BLaER1 (cell line): ENCODE results near the gene SP3.
A peak's percentile ranks its signal among the peaks of the same experiment; 100 is the strongest.

Experiments used
- H3K27ac ChIP-seq: shearing (Covaris generic); formaldehyde crosslinking; 2 replicates; pipeline ENCODE4 v1.8.1; 2022
- H3K27me3 ChIP-seq: shearing (Covaris generic); formaldehyde crosslinking; 2 replicates; pipeline ENCODE4 v1.8.1; 2022
- H3K36me3 ChIP-seq: shearing (Covaris generic); formaldehyde crosslinking; 2 replicates; pipeline ENCODE4 v1.8.1; 2022
- H3K4me1 ChIP-seq: shearing (Covaris generic); formaldehyde crosslinking; 2 replicates; pipeline ENCODE4 v1.8.1; 2022
- H3K4me2 ChIP-seq: shearing (Covaris generic); formaldehyde crosslinking; 2 replicates; pipeline ENCODE4 v1.8.1; 2022
- H3K4me3 ChIP-seq: shearing (Covaris generic); formaldehyde crosslinking; 2 replicates; pipeline ENCODE4 v1.8.1; 2022
- H3K9ac ChIP-seq: shearing (Covaris generic); formaldehyde crosslinking; 2 replicates; pipeline ENCODE4 v1.8.1; 2022
- H3K9me3 ChIP-seq: shearing (Covaris generic); formaldehyde crosslinking; 2 replicates; pipeline ENCODE4 v1.8.1; 2022
- H4K20me1 ChIP-seq: shearing (Covaris generic); formaldehyde crosslinking; 2 replicates; pipeline ENCODE4 v1.8.1; 2022
- Cebpa-rat ChIP-seq: shearing (Covaris generic); IDR thresholded peaks from 2 replicates; pipeline ENCODE4 v1.8.1; 2022

Gene SP3

DNA sequence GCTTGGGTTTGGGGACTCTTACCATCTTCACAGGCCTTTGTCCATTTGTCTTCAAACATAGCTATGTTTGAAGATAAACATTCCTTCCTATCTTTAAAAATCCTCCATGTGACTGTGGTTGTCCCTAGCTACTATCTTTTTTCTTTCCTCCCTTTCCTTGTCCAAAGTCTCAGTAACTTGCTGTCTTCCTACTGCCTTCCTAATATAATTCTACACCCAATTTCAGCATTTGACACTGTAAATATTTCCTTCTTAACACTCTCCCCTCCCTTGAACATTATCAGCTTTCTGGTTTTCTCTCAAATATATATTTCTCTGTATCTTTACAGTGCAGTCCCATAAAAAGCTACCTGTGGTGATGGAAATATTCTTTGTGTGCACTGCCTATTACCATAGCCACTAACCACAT is 5.3 kb upstream of the SP3 start:
- Histone ChIP-seq H3K4me3 (no peak overlapping the region), H3K4me2 (no peak overlapping the region), H4K20me1 (no peaks in the 10 kb centered on the region), H3K4me1 (peaks cover 17% of the 10 kb centered on the region), H3K9me3 (no peaks in the 10 kb centered on the region), H3K27me3 (no peaks in the 10 kb centered on the region), H3K9ac (no peak overlapping the region), H3K27ac (no peak overlapping the region), H3K36me3 (no peaks in the 10 kb centered on the region)
- no peak for TF ChIP-seq Cebpa-rat

DNA sequence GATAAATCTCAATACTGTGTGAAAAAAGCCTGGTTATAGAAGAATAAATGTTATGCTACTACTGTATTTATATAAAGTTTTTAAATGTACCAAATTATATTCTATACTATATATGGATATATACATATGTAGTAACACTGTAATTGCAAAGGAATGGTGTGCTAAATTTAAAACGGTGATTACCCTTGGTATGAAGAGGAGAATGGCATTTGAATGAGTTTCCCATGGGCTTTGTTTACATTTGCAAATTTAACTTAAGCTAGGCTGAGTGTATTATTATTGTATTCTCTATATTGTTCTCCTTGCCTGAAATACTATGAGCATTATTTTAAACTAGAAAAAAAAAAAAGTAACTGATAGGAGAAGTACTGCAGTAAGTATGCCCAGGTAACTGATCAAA is 4.7 kb upstream of the SP3 start:
- Histone ChIP-seq H4K20me1 (no peaks in the 10 kb centered on the region), H3K9ac (no peak overlapping the region), H3K4me2 (no peak overlapping the region), H3K27me3 (no peaks in the 10 kb centered on the region), H3K9me3 (no peaks in the 10 kb centered on the region), H3K27ac (no peak overlapping the region), H3K4me3 (no peak overlapping the region), H3K36me3 (no peaks in the 10 kb centered on the region), H3K4me1 (peaks cover 17% of the 10 kb centered on the region)
- no peak for TF ChIP-seq Cebpa-rat

DNA sequence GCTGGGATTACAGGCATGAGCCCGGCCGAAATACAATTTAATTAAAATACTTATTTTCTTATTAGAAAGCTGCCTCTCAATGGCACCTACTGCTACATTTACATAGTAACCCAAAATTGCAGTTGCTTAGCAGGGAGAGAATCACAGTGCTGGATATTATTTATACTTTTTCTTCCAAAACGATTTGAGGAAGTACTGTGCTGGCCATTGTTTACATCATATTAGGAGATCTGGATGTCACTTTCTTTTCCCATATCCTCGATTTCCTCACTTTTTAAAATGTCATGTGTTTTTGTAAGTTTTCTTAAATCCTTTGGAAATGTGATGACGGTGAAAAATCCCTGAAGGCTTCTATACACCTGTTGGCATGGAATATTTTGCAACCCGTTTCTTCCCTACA is 3.4 kb upstream of the SP3 start:
- Histone ChIP-seq H3K4me2 (no peak overlapping the region), H3K27me3 (no peaks in the 10 kb centered on the region), H4K20me1 (no peaks in the 10 kb centered on the region), H3K9me3 (no peaks in the 10 kb centered on the region), H3K9ac (no peak overlapping the region), H3K4me3 (no peak overlapping the region), H3K4me1 (peaks cover 17% of the 10 kb centered on the region), H3K36me3 (no peaks in the 10 kb centered on the region), H3K27ac (no peak overlapping the region)
- no peak for TF ChIP-seq Cebpa-rat

DNA sequence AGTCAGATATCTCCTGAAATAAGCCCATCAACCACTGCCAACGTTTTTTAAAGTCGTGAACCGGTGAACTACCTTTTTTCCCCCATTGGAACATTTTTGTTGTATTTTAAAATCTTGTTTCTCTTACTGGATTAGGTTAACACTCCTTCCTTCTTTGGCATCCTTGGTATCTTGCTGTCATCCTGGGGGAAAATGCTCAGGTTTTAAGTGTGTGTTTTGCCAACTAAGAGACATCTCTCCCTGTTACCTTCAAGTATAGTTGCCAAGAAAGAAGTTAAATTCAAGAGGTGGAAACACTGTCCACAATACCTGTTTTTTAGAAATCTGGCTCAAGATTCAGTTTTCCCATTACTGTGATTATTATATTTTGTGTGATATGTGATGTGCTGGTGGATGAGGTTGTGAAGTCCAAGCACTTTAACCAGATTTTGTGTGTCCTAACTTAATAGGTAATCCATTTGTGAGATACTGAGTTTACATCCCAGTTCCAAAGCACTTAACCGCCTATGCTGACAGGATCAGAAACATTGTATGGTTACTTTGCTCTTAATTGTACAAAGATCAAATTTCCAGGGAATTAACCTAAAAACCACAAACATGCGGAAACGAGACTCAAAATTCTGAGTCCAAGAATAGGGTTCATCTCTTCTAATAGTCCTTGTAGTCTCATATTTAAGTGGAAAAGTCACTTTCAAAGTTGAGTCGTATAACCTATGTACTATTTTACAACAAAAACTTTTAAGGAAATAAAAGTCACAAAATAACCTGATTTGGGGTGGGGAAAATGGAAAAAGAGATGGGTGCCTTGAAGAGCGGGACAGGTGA is 1.3 kb upstream of the SP3 start:
- H3K9ac ChIP-seq: peak overlapping the region; percentile 100
- H3K36me3 ChIP-seq: peaks cover under 1% of the 10 kb centered on the region; the same call in 1 of the 2 replicates
- peak overlapping the region; percentile 96 for H3K4me3 ChIP-seq
- H4K20me1 ChIP-seq: peaks cover 17% of the 10 kb centered on the region
- peak overlapping the region; percentile 100 for H3K27ac ChIP-seq
- H3K9me3 ChIP-seq: no peaks in the 10 kb centered on the region
- no peak for TF ChIP-seq Cebpa-rat
- H3K4me1 ChIP-seq: peaks cover 22% of the 10 kb centered on the region
- peak overlapping the region; percentile 84 for H3K4me2 ChIP-seq
- no peaks in the 10 kb centered on the region for H3K27me3 ChIP-seq

DNA sequence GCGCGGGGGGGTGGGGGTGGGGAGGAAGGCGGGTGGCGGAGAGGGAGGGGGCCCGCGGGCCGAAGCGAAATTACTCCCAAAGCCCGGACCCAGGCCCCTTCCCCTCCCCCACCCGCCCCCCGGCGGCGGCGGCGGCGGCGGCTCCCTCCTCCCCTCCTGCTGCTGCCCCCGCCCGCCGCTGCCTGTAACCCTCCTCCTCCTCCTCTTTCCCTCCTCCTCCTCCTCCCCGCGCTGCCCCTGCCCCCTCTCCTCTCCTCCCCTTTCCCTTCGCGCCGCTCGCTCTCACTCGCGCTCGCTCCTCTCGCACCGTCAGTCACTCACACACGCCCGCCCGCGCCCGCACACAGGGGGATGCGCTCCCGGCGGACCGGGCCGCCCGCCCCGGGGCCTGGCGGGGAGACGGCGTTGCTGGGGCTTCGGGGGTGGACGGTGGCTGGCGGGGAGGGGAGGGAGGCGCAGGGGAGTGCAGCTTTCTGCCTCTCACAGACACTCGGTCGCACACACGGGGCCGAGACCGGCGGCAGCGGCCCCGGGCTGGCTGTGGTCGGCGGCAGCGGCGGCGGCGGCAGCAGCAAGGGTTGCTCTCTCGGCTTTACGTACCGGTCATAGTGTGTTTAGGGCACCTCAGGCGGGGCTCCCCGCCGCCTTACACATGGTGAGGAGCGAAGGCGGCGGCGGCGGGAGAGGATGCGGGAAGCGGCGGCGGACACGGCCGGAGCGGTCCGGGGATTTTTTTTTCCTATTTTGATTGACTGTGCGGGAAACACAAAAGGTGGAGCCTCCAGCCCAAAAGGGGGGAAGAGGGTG is 405 bp downstream of the SP3 start:
- H3K9me3 ChIP-seq: peaks cover 14% of the 10 kb centered on the region
- peaks cover 34% of the 10 kb centered on the region for H4K20me1 ChIP-seq
- H3K36me3 ChIP-seq: peaks cover 16% of the 10 kb centered on the region
- H3K27me3 ChIP-seq: no peaks in the 10 kb centered on the region
- peak overlapping the region; percentile 100 for H3K27ac ChIP-seq
- H3K9ac ChIP-seq: peak overlapping the region; percentile 100
- TF ChIP-seq Cebpa-rat: no peak
- peak overlapping the region; percentile 96 for H3K4me3 ChIP-seq
- peaks cover 39% of the 10 kb centered on the region for H3K4me1 ChIP-seq
- H3K4me2 ChIP-seq: peak overlapping the region; percentile 57

DNA sequence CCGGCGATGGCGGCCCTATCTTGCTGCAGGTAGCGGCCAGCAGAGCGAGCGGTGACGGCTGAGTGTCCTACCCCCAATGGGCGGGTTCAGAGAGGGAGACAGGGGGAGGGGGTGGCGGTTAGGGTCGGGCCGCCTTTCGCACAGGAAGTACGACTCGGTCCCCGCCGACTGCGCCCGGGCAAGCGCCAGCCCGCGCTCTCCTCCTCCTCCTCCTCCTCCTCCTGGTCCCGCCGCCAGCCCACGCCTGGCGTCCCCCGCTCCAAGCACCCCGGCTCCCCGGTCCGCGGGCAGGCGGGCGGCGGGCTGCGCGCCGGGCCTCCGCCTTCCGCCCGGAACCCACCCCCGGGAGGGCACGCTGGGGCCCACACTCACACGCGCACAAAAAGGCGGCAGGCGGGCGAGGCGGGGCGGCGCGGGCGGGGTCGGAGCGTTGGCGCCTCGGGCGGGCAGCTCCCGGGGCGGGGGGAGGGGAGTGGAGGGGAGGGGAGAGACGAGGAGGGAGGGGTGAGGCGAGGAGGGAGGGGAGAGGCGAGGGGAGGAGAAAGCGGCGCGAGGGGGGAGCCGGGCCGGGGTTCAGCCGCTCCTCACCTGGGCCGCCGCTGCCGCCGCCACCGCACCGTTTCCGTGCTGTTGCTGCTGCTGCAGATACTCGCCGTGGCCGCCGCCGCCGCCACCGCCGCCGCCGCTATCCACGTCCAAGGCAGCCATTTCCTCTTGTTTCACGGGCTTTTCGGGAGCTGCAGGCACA is 1.2 kb downstream of the SP3 start:
- peak overlapping the region; percentile 96 for H3K4me3 ChIP-seq
- no peak for TF ChIP-seq Cebpa-rat
- H3K9ac ChIP-seq: peak overlapping the region; percentile 99
- peak overlapping the region; percentile 100 for H3K27ac ChIP-seq
- peaks cover 39% of the 10 kb centered on the region for H3K4me1 ChIP-seq
- H4K20me1 ChIP-seq: peaks cover 42% of the 10 kb centered on the region
- peaks cover 22% of the 10 kb centered on the region for H3K36me3 ChIP-seq
- H3K9me3 ChIP-seq: peaks cover 14% of the 10 kb centered on the region
- H3K4me2 ChIP-seq: peak overlapping the region; percentile 85
- no peaks in the 10 kb centered on the region for H3K27me3 ChIP-seq

DNA sequence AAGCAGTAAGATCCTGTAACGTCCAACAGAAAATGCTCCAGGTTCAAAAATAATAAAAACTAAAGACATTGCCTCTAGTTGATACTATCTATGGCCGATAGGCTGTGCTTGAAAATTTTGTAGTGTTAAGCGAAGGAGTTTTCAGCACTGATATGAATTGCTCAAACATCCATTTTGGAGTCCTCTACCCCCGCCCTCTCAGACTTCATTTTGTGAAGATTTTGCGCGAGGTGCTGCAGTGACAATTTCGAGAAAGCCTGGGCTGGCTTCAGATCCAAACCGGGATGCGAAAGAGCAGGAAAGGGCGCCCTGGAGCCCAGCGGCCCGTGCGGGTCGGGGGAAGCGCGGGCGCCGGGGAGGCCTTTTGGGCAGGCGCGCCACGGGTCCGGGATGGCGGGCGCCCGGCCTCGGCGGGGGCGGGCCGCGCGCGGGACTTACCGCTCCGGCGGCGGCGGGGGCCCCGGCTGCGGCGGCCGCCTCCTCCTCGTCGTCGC is 1.8 kb downstream of the SP3 start:
- H3K4me3 ChIP-seq: peak overlapping the region; percentile 96
- no peak for TF ChIP-seq Cebpa-rat
- peaks cover 39% of the 10 kb centered on the region for H3K4me1 ChIP-seq
- H3K27me3 ChIP-seq: no peaks in the 10 kb centered on the region
- H3K36me3 ChIP-seq: peaks cover 22% of the 10 kb centered on the region
- H3K9ac ChIP-seq: peak overlapping the region; percentile 99
- H4K20me1 ChIP-seq: peaks cover 48% of the 10 kb centered on the region
- peaks cover 14% of the 10 kb centered on the region for H3K9me3 ChIP-seq
- H3K4me2 ChIP-seq: peak overlapping the region; percentile 85
- H3K27ac ChIP-seq: peak overlapping the region; percentile 100

DNA sequence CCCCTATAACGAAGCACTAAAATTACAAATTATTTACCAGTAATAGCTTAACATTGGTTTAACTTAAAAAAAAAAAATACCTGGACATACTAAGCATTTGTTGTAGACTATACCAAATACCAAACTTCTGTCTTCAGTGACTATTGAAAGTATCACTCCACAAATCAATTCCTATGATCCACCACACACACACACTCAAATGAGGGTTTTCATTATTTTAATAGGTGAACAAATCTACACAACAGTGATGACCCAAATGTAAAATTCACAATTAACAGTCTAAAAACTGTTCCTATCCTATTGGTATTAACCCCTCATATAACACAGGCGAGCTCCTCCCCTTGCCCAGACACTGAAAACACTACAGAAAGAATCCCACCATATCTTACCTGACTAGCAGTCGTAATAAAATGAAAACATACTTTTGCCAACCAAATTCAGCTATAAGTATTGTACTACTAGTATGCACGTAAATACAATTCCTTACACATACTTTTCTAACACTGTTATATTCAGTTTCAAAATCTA is 2.5 kb downstream of the SP3 start:
- Histone ChIP-seq H3K36me3 (peaks cover 24% of the 10 kb centered on the region), H3K4me1 (peaks cover 39% of the 10 kb centered on the region), H3K9me3 (peaks cover 14% of the 10 kb centered on the region), H3K27me3 (no peaks in the 10 kb centered on the region), H4K20me1 (peaks cover 56% of the 10 kb centered on the region), H3K27ac (peak overlapping the region; percentile 100), H3K4me3 (peak overlapping the region; percentile 96), H3K4me2 (peak overlapping the region; percentile 85), H3K9ac (peak overlapping the region; percentile 99)
- TF ChIP-seq Cebpa-rat: no peak

DNA sequence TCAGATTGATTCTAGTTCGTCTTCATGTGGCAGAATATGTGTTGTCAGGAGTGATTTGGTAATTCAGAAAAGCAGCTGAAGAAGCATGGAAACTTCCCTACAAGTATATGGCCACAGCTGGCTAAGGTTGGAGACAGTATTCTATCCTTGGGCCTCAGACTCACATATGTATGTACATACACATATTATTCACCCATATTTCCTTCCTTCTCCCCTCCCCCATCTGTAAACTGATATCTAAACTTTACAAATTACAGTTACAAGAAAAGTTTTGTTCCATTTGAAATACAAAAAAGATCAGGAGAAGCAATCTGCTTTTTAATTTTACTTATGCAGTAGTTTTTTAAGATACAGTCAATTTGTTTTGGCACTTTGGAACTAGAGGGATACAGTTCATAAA is 3.1 kb downstream of the SP3 start:
- no peak for TF ChIP-seq Cebpa-rat
- Histone ChIP-seq H3K27me3 (no peaks in the 10 kb centered on the region), H3K36me3 (peaks cover 29% of the 10 kb centered on the region), H3K27ac (peak overlapping the region; percentile 100), H3K4me1 (peaks cover 33% of the 10 kb centered on the region), H3K4me2 (peak overlapping the region; percentile 85), H4K20me1 (peaks cover 62% of the 10 kb centered on the region), H3K9ac (peak overlapping the region; percentile 99), H3K4me3 (peak overlapping the region; percentile 96), H3K9me3 (peaks cover 14% of the 10 kb centered on the region)
